A673 (cell line): ENCODE results near the gene STYK1. TPM values are rescaled to one million over a fixed set of nuclear protein-coding genes. Genes with fewer than 3 reads are reported as not detected.

ENCODE experiments used
- BruUV-seq: library from RNA; stranded (reverse); fragments of 400-500 nt; replicated peaks from 2 replicates; lab custom pipeline; 2021; lab: Mats Ljungman, UMichigan
- CTCF ChIA-PET: fragments of 300-600 bp; sonication (Branson Sonifier 250); formaldehyde crosslinking; loops from one replicate; lab custom pipeline; 2022; ENCODE audit warnings: antibody characterized with exemption; lab: Charles Lee
- POLR2A ChIA-PET: fragments of 300-600 bp; sonication (Branson Sonifier 250); formaldehyde crosslinking; loops from one replicate; lab custom pipeline; 2022; ENCODE audit warnings: antibody characterized with exemption; ENCODE audit not compliant: low non-redundant PET; lab: Charles Lee
- DNase-seq: peaks from one replicate; pipeline ENCODE4 v3.0.0-alpha.2; 2015; ENCODE audit warnings: low spot score
- H3K27ac ChIP-seq: fragments of 200-600 bp; sonication (generic); 2 replicates; pipeline ENCODE4 v1.5.1; 2016; ENCODE audit warnings: mixed run types, low read depth, mild to moderate bottlenecking, mixed read lengths, antibody characterized with exemption, low read length; ENCODE audit not compliant: poor library complexity, severe bottlenecking
- H3K27me3 ChIP-seq: fragments of 200-600 bp; sonication (generic); replicated peaks from 2 replicates; pipeline ENCODE4 v1.6.1; 2017; ENCODE audit warnings: mixed run types, low read depth, mild to moderate bottlenecking, mixed read lengths, antibody characterized with exemption, low read length; ENCODE audit not compliant: insufficient read depth, poor library complexity
- H3K36me3 ChIP-seq: fragments of 200-600 bp; sonication (generic); 2 replicates; pipeline ENCODE4 v1.6.1; 2016; ENCODE audit warnings: mixed run types, mild to moderate bottlenecking, mixed read lengths, antibody characterized with exemption, low read length; ENCODE audit not compliant: insufficient read depth, poor library complexity, severe bottlenecking
- H3K4me1 ChIP-seq: fragments of 200-600 bp; sonication (generic); 2 replicates; pipeline ENCODE4 v1.6.1; 2017; ENCODE audit warnings: mixed run types, mild to moderate bottlenecking, mixed read lengths, antibody characterized with exemption, low read length; ENCODE audit not compliant: insufficient read depth, poor library complexity, severe bottlenecking
- H3K4me3 ChIP-seq: fragments of 200-600 bp; sonication (generic); 2 replicates; pipeline ENCODE4 v1.5.1; 2016; ENCODE audit warnings: low read depth, mixed run types, mild to moderate bottlenecking, mixed read lengths, low read length; ENCODE audit not compliant: poor library complexity, severe bottlenecking
- H3K9me3 ChIP-seq: fragments of 200-600 bp; sonication (generic); 2 replicates; pipeline ENCODE4 v1.6.1; 2016; ENCODE audit warnings: mixed run types, low read depth, mild to moderate bottlenecking, mixed read lengths, antibody characterized with exemption, low read length; ENCODE audit not compliant: poor library complexity, severe bottlenecking
- CTCF ChIP-seq: fragments of 300-800, 200-600 bp; sonication (generic); conservative IDR thresholded peaks from 2 replicates; pipeline ENCODE4 v1.5.1; 2017; ENCODE audit warnings: low read depth, mild to moderate bottlenecking, antibody characterized with exemption, low read length, moderate library complexity, mixed read lengths
- EZH2 ChIP-seq: fragments of 200-600 bp; sonication (generic); IDR thresholded peaks from 2 replicates; pipeline ENCODE4 v1.6.1; 2017; ENCODE audit warnings: borderline replicate concordance, low read depth, mild to moderate bottlenecking, mixed read lengths, antibody characterized with exemption, low read length; ENCODE audit not compliant: poor library complexity, severe bottlenecking
- intact Hi-C: fragments of 100-400 bp; cut with micrococcal nuclease; formaldehyde crosslinking; loops from one replicate; pipeline ENCODE4 v1.10.0; 2022; ENCODE audit not compliant: unreplicated experiment
- total RNA-seq: library from RNA; stranded (reverse); gene quantifications from 2 replicates; pipeline ENCODE4 v1.2.3, GENCODE V29; 2021

The STYK1 gene
- total RNA-seq, 1 experiment from 2014 or later: 0.77 TPM

DNA sequence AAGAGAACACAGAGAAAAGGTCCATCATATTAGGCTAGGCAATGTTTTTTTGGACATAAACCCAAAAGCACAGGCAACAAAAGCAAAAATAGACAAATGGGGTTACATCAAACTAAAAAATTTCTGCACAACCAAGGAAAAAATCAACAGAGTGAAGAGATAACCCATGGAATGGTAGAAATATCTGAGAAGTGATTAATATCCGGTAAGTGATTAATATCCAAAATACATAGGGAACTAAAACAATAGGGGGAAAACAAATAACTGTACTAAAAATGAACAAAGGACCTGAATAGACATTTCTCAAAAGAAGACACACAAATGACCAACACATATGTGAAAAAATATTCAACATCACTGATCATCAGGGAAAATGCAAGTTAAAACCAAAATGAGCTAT lies 4.3 kb downstream of the STYK1 start:
- no peak overlapping the region for H3K4me3 ChIP-seq
- ChIA-PET CTCF (no interaction called here), POLR2A (no interaction called here)
- H3K9me3 ChIP-seq: no peaks in the 10 kb centered on the region
- no peaks in the 10 kb centered on the region for H3K27me3 ChIP-seq
- no peak for DNase-seq
- TF ChIP-seq EZH2 (no peak), CTCF (no peak)
- no peaks in the 10 kb centered on the region for H3K4me1 ChIP-seq
- no peak overlapping the region for H3K27ac ChIP-seq
- no peaks in the 10 kb centered on the region for H3K36me3 ChIP-seq
- BruUV-seq: no TSS peak
- intact Hi-C loops: no loop called here

GRCh38 chr12:10668526-10668925 lies 5.3 kb downstream of the STYK1 start:
- BruUV-seq: no TSS peak
- ChIA-PET POLR2A (interaction anchor here (0.5 kb wide), 1 partner anchor 65 kb away, joined by 8 read pairs; no protein-coding TSS in a partner anchor), CTCF (no interaction called here)

GRCh38 chr12:10667581-10667980 lies 6.3 kb downstream of the STYK1 start:
- POLR2A ChIA-PET: no interaction called here
- Histone ChIP-seq H3K9me3 (no peaks in the 10 kb centered on the region), H3K4me3 (no peak overlapping the region), H3K27ac (no peak overlapping the region), H3K36me3 (no peaks in the 10 kb centered on the region), H3K4me1 (no peaks in the 10 kb centered on the region), H3K27me3 (no peaks in the 10 kb centered on the region)
- TF ChIP-seq CTCF: no peak
- no peak for TF ChIP-seq EZH2
- no peak for DNase-seq
- BruUV-seq: no TSS peak
- CTCF ChIA-PET: interaction anchor here (0.6 kb wide), 1 partner anchor 920 kb away, joined by 7 read pairs; no protein-coding TSS in a partner anchor
- intact Hi-C loops: no loop called here

More at GRCh38 chr12:10668526-10668925, 5.3 kb downstream of the STYK1 start:
- H3K4me3 ChIP-seq: no peak overlapping the region
- H3K9me3 ChIP-seq: no peaks in the 10 kb centered on the region
- H3K27me3 ChIP-seq: no peaks in the 10 kb centered on the region
- no peaks in the 10 kb centered on the region for H3K4me1 ChIP-seq
- no peaks in the 10 kb centered on the region for H3K36me3 ChIP-seq
- DNase-seq: no peak
- no peak overlapping the region for H3K27ac ChIP-seq
- no peak for TF ChIP-seq EZH2
- TF ChIP-seq CTCF: no peak
- intact Hi-C loops: no loop called here
